GM19455 (cell line): ENCODE data around the gene S100A3.
"Not testable (repeated sequence)": the region's sequence is repeated elsewhere in the genome, so short reads cannot be mapped to it uniquely, and the experiment has no call there.

ENCODE experiments used
- ATAC-seq: cut with Tn5 transposase; IDR thresholded peaks from one replicate; pipeline ENCODE4 v1.9.1; 2021; ENCODE audit not compliant: unreplicated experiment

The S100A3 gene

GRCh38 chr1:153570874-153571273, 21.8 kb upstream of the S100A3 start:
- no peak for ATAC-seq

GRCh38 chr1:153569465-153569864, 20.4 kb upstream of the S100A3 start:
- ATAC-seq: no peak

DNA sequence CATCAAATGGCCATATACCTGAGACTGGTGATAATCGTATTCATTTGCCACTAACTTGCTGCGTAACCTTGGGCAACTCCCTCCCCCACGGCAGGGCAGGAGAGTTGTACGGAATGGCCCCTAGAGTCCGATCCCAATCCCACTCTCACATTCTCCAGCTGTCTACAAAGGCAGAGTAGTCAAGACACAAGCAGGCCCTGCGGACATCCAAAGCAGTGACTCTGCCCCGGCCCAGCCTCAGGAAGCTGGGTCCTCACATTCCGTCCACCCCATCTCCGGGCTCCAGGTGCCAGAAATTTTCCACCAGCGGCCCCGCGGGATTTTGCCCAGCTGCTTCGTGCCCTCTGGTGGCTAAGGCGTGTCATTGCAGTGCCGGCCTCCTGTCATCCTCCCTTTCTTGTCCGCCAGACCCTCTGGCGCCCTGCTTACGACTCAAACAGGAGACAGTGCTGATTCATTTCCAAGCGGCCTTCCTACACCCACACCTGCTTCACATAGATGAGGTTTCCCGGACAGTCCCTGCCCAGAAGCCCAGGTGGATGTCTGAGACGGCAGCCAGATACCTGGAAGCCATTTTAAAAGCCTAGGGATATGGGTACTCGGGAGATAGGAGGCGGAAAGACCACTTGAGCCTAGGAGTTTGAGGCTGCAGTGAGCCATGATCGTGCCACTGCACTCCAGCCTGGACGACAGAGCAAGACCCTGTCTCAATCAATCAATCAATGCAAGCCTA, 19.5 kb upstream of the S100A3 start:
- ATAC-seq: no peak

GRCh38 chr1:153567621-153568366, 18.7 kb upstream of the S100A3 start:
- no peak for ATAC-seq

DNA sequence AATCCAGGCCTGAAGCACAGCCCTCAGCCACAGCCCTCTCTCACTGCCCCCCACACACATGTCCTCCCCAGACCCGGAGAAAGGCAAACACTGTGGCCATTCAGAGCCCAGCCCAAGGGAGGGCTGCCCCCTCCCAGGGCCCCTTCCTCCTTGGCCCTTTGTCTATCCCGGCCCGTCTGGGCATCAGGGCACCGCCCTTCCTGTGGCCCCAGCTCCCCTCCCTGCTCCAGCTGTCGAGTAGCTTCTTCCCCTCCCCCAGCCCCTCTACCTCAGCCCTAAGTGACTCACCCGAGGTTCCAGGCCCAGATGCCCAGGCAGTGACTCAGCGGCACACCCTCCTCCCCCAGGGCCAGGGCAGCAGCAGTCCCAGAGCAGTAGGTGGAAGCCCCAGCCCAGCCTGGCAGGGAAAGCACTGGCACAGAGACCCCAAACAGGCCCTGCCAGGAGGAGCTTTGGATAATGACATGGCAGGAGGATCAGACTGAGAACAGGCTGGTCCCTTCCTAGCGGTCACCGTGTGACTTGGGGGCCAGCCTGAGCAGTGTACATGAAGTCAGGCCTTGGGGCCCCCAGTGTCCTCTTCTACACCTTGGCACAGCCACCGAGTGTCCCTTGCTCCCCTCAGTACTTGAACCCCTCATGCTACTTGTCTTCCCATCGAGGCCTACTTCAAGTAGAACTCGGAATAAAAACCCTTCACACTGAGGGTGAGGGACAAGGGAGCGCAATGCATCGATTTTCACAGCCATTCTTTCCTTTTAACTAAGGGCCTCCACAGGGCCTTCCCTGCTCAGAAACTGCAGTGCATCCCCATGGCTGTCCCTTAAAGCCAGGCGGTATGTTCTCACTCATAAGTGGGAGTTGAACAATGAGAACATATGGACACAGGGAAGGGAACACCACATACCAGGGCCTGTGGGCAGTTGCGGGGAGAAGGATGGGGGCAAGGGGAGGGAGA, 17.6 kb upstream of the S100A3 start:
- ATAC-seq: no peak

- ATAC-seq: no peak
Measured at GRCh38 chr1:153565529-153566374, 16.7 kb upstream of the S100A3 start, which contains the start of gene S100A2. S100A2 (minus strand) TSS chr1:153565844; CDS start chr1:153563877, 1,967 bp downstream.

DNA sequence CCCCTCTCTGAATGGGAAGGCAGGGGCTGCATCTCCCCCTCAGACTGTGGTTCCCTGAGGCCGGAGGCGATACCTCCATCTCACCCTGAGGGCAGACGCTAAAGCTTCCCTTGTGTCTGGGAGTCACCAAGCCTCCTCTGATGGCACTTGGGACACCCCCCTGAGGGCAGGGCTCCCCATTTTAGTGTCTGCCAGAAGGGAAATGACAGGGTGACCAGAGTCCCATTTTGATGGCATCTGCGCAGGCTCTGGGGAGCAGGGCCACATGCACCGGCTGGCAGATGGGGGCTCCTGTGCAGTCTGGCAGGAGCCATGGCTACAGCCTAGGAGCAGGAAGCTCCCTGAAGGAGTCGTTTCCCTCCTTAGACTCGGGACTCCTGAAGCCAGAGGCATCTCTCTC, 14.9 kb upstream of the S100A3 start:
- ATAC-seq: no peak

GRCh38 chr1:153563483-153563901, 14.4 kb upstream of the S100A3 start:
- no peak for ATAC-seq

GRCh38 chr1:153562021-153562420, 13.0 kb upstream of the S100A3 start:
- ATAC-seq: not testable (repeated sequence)

DNA sequence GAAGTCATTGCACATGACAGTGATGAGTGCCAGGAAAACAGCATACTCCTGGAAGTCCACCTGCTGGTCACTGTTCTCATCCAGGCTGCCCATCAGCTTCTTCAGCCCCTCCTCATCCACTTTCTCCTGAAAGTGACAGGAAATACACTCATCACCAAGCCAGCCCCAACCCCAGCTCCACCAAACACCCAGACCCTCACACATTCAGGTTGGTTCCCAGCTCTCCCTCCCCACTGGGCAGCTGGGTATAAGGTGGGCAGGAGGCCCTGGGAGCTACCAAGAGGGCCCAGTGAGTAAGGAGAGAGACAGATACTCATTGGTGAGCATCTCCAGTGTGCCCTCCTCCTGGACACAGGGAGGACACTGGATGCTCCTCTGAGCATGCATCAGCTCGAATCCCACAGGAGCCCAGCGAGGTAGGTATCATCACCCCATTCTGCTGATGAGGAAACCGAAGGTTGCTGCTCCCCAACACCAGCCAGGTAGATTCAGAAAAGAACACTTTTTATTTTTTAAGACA, 12.5 kb upstream of the S100A3 start:
- ATAC-seq: no peak

GRCh38 chr1:153560771-153561465, 11.9 kb upstream of the S100A3 start:
- no peak for ATAC-seq

DNA sequence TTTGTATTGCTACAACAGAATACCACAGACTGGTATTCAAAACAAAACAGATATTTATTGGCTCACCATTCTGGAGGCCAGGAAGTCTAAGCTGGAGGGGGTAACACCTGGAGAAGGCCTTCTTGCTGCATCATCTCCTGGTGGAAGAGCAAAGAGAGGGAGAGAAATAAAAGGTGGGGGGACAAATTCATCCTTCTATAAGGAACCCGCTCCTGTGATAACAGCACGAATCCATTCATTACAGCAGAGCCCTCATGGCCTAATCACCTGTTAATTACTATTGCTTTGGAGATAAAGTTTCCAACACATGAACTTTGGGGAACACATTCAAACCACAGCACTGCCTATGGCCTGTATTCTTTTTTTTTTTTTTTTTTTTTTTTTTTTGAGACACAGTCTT, 11.2 kb upstream of the S100A3 start:
- ATAC-seq: no peak

DNA sequence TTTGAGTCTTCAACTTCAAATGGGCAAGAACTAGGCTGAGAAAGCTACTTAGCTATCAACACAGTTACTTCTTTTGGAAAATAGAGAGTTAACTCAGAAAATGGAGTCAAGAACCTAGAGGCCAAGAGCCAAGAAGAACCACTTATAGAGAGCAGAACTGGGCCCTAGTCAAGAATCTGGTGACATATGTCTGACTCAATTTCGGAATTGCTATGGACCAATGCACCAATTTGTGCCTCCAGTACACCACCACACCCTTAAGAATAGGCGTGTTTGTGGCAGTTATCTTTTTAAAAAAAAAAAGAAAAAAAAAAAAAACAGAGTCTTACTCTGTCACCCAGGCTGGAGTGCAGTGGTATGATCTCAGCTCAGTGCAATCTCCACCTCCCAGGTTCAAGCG, 8.8 kb upstream of the S100A3 start:
- ATAC-seq: no peak

DNA sequence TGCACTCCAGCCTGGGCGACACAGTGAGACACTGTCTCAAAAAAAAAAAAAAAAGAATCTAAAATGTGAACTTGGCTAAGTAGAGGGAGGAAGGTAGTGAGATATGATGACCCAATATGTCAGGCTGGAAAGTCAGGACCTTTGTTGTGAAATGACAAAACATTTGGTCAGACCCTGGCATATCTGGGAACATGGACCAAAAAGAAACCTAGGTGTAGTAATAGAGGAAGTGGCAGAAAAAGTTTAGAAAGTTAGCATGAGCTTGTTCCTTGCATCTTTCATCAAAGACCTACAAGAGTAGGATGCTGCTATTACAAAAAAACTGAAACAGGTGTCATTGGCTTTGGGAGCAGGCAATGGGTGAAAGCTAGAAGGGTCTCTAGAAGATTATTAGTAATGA, 7.3 kb upstream of the S100A3 start:
- no peak for ATAC-seq

DNA sequence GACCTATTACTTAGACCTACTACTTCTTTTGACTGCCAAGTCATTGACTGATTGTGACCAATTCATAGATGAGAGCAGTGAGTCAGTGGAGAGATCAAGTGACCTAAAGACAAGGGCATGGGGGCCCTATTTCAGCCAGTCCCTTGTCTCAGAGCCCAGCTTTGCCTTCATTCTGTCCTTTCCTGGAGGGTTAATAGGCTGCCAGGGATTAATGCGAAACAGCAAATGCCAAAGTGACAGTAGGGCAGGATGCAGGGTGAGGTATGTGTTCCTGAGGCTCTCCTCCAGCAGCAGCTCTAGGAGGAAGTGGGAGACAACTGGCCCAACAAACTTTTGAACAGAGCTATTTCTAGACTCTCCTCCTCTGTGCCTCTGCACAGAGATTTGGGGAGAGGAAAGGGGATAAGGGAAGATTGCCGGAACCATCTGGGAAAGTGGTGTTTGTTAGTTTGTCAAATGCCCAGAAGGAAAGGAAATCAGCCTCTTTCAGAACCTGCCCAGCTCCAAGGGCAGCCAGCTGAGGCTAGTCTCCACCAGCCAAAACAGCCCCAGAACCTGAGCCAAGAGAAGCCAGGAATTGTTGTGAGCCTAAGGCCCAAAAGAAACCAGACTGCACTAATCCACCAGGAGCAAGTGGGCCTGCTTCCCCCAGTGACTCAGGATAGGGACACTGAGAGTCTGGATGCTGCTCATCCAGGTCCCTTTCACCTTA, 4.9 kb upstream of the S100A3 start:
- no peak for ATAC-seq

GRCh38 chr1:153553096-153553495, 4.0 kb upstream of the S100A3 start:
- ATAC-seq: no peak

GRCh38 chr1:153552335-153552734, 3.3 kb upstream of the S100A3 start:
- no peak for ATAC-seq

DNA sequence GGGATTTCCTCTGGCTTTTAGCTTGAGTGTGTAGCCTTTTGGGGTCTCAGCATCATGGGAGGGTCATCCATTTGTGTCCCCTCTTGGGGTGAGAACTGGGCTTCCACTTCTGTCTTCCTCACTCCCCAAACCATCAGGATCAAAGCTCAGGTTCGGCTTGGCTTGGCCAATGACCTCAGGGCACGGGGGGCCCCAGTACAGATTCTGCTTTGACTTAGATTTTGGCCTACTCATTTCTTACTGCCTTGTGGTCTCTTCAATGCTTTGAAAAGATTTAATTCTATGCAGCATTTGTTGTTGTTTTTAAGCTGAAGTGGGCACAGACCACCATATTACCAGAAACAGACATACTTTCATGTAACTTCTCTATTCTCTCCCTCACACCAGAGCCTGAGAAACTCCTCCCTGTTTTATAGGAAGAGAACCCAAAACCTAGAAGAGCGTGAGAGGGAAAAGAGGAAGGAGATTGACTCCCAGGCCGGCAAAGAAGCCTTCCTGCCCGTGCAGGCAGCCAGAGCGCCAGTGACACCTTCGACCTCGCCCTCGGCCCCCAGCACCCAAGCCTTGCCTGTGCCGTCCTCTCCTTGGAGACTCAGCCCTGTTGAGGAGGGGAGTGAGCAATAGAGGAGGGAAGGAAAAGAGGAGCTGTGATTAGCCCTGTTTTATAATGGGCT, 1.9 kb upstream of the S100A3 start:
- no peak for ATAC-seq
